Activated CD8-positive, alpha-beta memory T cell treated with anti-CD3 and anti-CD28 coated beads, Interleukin-2, amount 10 ng/mL, durations not matched to agents 7 days and 5 days (primary cell): ENCODE results near the gene SLC5A1. TPM values are rescaled to one million over a fixed set of nuclear protein-coding genes. Genes with fewer than 3 reads are reported as not detected.

Experiments used
- ATAC-seq: fragments of 150-1000 bp; cut with Tn5 transposase; one replicate; pipeline ENCODE4 v1.10.0; 2021; ENCODE audit warnings: moderate library complexity
- CTCF ChIA-PET: fragments of 350-600 bp; sonication (Branson Sonifier 250); formaldehyde crosslinking; loops from one replicate; lab custom pipeline; 2021; ENCODE audit warnings: antibody characterized with exemption; lab: Charles Lee
- DNase-seq: peaks from one replicate; pipeline ENCODE4 v3.0.0-alpha.2; 2020
- H3K27ac Mint-ChIP-seq: one replicate; pipeline ENCODE4 v1.8.0; 2021; ENCODE audit warnings: mild to moderate bottlenecking, mixed read lengths
- H3K27me3 Mint-ChIP-seq: one replicate; pipeline ENCODE4 v1.8.0; 2021; ENCODE audit warnings: mixed read lengths
- H3K36me3 Mint-ChIP-seq: one replicate; pipeline ENCODE4 v1.8.0; 2021; ENCODE audit warnings: mild to moderate bottlenecking, mixed read lengths
- H3K4me1 Mint-ChIP-seq: one replicate; pipeline ENCODE4 v1.8.0; 2021; ENCODE audit warnings: mixed read lengths
- H3K4me3 Mint-ChIP-seq: one replicate; pipeline ENCODE4 v1.8.0; 2021; ENCODE audit warnings: mild to moderate bottlenecking, moderate library complexity, mixed read lengths
- H3K9me3 Mint-ChIP-seq: one replicate; pipeline ENCODE4 v1.8.0; 2022; ENCODE audit warnings: low read depth, mixed read lengths
- total RNA-seq, 2 experiments: library from RNA; stranded (reverse); gene quantifications; one replicate each; pipeline ENCODE4 v1.2.3, GENCODE V29; 2021

The SLC5A1 gene
- total RNA-seq, 2 experiments from 2014 or later: not detected

DNA sequence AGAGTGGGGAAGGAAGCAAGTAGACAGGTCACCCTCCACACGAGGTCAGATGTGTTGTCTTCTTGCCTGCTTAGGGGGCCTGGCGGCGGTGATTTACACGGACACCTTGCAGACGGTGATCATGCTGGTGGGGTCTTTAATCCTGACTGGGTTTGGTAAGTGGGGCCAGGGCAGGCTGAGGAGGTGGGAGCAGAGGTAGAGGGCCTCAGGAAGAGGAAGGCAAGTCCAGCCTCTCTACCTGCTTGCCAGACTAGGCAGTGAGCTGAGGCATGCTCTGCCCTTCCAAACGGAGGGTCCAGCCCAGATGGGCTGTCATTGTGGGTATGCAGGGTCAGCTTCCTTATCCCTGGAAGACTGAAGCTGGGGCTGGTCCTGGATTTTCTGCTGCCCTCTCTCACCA lies 39.9 kb downstream of the SLC5A1 start:
- Mint-ChIP-seq H3K36me3 (no peaks in the 10 kb centered on the region), H3K4me1 (peaks cover 5% of the 10 kb centered on the region), H3K27ac (no peak overlapping the region), H3K4me3 (no peak overlapping the region), H3K27me3 (peaks cover 27% of the 10 kb centered on the region), H3K9me3 (no peaks in the 10 kb centered on the region)
- DNase-seq: no peak
- CTCF ChIA-PET: interaction anchor here (2.3 to 5.1 kb wide), 3 partner anchors 105 to 417 kb away, joined by 10 to 34 read pairs (median 15); no protein-coding TSS in a partner anchor
- no peak for ATAC-seq

DNA sequence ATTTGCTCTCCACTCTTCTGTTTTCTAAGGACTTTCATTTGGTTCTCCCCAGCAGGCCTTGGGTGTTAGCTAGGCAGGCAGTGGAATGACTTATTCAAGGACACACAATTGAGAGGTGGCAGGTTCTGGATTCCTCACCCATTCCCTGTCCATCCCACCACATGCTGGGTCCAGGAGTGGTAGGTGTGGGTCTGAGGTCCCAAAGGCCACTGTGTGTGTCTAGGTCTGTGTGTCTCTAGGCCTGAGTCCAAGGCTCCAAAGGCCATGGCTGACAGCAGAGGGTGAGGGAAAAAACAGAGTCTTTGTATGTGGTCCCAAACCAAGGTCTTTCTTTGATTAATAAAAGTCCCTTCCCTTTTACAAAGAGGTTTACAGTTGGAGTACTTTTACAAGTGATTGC lies 40.8 kb downstream of the SLC5A1 start:
- ATAC-seq (no peak), DNase-seq (no peak)
- Mint-ChIP-seq H3K4me1 (peaks cover 5% of the 10 kb centered on the region), H3K4me3 (no peak overlapping the region), H3K9me3 (no peaks in the 10 kb centered on the region), H3K36me3 (no peaks in the 10 kb centered on the region), H3K27ac (no peak overlapping the region), H3K27me3 (peaks cover 34% of the 10 kb centered on the region)
- CTCF ChIA-PET: interaction anchor here (5.1 kb wide), 1 partner anchor 106 kb away, joined by 34 read pairs; no protein-coding TSS in a partner anchor

DNA sequence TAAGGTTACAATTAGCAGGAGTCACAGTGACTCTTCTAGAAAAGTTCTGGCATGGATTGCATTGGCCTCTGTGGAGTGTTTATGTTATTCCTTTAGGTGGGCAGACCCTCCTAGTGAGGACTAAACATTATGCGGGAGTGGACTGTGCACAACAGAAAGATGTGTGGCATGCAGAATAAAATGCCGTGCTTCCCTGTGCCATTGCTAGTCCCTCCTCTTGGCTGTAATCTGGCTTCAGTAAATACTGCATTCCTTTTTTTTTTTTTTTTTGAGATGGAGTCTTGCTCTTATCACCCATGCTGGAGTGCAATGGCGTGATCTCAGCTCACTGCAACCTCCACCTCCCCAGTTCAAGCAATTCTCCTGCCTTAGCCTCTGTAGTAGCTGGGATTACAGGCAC lies 45.0 kb downstream of the SLC5A1 start:
- H3K27ac Mint-ChIP-seq: no peak overlapping the region
- ATAC-seq (no peak), DNase-seq (no peak)
- H3K27me3 Mint-ChIP-seq: peaks cover 54% of the 10 kb centered on the region
- no peaks in the 10 kb centered on the region for H3K4me1 Mint-ChIP-seq
- CTCF ChIA-PET: interaction anchor here (1.1 kb wide), 1 partner anchor 15 kb away, joined by 4 read pairs; no protein-coding TSS in a partner anchor
- no peaks in the 10 kb centered on the region for H3K36me3 Mint-ChIP-seq
- no peaks in the 10 kb centered on the region for H3K9me3 Mint-ChIP-seq
- H3K4me3 Mint-ChIP-seq: no peak overlapping the region

DNA sequence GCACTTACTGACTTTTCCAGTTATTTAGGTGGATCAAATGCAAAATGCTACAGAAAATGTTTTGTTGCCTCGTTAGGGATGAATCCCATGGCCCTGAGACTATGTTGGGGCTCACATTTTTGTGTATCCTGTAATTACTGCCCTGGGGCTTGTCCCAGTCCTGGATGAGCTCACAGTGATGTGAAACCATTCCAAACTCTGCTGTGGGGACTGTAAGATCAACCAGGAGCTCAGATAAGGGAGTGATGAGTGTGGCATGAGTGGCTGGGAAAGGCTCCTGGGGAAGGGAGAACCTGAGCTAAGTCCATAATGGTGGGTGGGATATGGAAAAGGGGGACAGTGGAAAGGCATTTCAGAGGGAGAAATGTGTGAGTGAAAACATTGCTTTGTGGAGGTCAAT lies 54.0 kb downstream of the SLC5A1 start:
- CTCF ChIA-PET: interaction anchor here (0.9 kb wide), 1 partner anchor 18 kb away, joined by 3 read pairs; no protein-coding TSS in a partner anchor
- ATAC-seq (no peak), DNase-seq (no peak)
- H3K4me1 Mint-ChIP-seq: peaks cover 15% of the 10 kb centered on the region
- no peak overlapping the region for H3K27ac Mint-ChIP-seq
- H3K4me3 Mint-ChIP-seq: no peak overlapping the region
- H3K36me3 Mint-ChIP-seq: peaks cover 9% of the 10 kb centered on the region
- peaks cover 43% of the 10 kb centered on the region for H3K27me3 Mint-ChIP-seq
- H3K9me3 Mint-ChIP-seq: no peaks in the 10 kb centered on the region

DNA sequence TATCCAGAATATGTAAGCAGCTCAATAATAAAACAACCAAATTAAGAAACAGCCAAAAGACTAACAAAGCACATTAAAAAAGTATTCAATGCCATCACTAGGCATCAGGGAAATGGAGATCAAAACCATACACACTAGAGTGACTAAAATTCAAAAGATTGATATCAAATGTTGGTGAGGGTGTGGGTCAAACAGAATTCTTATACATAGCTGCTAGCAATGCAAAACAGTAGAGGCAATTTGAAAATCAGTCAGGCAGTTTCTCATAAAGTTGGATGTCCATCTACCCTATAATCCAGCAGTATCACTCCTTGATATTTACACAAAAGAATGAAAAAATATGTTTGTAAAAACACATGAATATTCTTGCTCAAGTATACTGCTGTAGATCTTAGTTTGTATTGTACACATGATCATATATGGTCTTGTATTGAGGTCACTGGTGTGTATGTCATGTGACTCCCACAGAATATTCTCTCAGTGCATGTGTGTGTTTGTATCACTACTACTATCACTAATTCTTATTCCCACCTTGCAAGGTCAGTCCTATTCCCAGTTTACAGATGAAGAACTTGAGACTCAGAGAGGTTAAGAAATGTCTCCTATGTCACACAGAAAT lies 54.9 kb downstream of the SLC5A1 start:
- peaks cover 15% of the 10 kb centered on the region for H3K4me1 Mint-ChIP-seq
- CTCF ChIA-PET: interaction anchor here (0.9 kb wide), 1 partner anchor 17 kb away, joined by 3 read pairs; no protein-coding TSS in a partner anchor
- ATAC-seq: no peak

DNA sequence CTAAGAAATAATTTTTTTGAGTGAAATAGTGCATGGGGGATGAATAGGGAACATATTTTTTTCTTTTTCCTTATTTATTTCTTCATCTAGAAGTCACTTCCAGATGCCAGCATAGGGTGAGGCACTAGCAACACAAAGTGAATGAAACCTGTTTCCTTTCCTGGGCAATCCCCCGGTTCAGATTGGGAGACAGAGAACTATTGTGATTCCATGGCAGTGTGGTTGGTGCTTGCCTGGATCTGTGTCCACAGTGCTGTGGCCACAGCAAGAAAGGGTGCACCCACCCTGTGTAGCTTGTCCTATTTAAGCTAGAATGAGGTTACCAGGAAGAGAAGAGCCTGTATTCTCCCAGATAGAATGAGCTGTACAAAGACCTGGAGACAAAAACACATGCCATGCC lies 57.6 kb downstream of the SLC5A1 start:
- Mint-ChIP-seq H3K4me1 (no peaks in the 10 kb centered on the region), H3K27ac (no peak overlapping the region), H3K27me3 (peaks cover 40% of the 10 kb centered on the region), H3K36me3 (no peaks in the 10 kb centered on the region), H3K9me3 (no peaks in the 10 kb centered on the region), H3K4me3 (no peak overlapping the region)
- ATAC-seq: no peak
- no peak for DNase-seq
- CTCF ChIA-PET: no interaction called here

More for the DNA sequence above, 54.9 kb downstream of the SLC5A1 start:
- no peak overlapping the region for H3K27ac Mint-ChIP-seq
- no peak overlapping the region for H3K4me3 Mint-ChIP-seq
- H3K27me3 Mint-ChIP-seq: peaks cover 40% of the 10 kb centered on the region
- H3K9me3 Mint-ChIP-seq: no peaks in the 10 kb centered on the region
- H3K36me3 Mint-ChIP-seq: peaks cover 9% of the 10 kb centered on the region
- no peak for DNase-seq

DNA sequence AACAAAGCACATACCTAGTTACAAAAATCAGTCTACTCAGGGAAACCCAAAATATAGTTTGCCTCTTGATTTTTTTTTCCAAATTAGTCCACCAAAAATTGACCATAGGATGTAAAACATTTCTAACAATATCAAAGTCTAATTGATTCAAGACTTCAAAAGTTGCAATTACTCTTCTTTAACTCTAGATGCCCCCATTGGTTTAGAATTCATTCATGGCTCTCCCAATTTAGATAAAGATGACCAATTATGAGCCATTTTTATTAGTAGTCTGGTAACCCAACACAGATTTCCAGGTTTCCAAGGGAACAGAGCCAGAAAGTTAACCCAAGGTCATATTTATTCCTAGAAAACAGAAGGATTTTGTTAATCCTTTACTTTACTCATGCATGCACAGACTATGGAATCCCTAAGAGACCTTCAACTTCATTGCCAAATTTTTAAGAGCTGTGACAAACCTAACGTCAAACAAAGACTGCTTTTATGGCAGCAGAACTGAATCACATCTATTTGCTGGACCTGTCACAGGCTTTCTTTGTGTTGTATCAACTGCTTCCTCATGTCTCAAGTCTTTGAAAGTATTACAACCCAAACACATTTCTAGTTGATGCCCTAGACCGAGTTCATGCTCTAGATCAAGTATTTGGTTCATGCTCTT lies 60.7 kb downstream of the SLC5A1 start:
- Mint-ChIP-seq H3K27me3 (peaks cover 49% of the 10 kb centered on the region), H3K9me3 (no peaks in the 10 kb centered on the region), H3K36me3 (no peaks in the 10 kb centered on the region), H3K27ac (no peak overlapping the region), H3K4me3 (no peak overlapping the region), H3K4me1 (no peaks in the 10 kb centered on the region)
- ATAC-seq (no peak), DNase-seq (no peak)
- CTCF ChIA-PET: interaction anchor here (0.8 to 1.4 kb wide), 4 partner anchors 12 to 162 kb away, joined by 3 to 7 read pairs (median 4); no protein-coding TSS in a partner anchor

DNA sequence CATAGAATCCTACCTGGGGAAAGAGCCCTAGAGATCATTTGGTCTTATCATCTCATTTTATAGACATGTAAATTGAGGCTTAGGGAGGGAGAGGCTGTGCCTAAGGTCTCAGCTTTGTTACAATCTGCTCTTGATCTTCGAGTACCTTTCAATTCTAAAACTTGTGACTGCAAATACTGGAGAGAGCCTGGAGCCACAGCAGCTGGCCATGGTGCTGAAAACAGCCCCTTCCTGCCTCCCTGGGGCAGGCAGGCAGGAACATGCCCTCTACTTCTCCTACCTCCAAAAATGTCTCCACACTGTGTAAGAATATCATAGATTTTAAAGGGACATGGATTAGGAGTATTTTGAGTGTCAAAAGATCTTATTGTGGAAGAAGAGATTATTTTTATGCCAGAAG lies 63.9 kb downstream of the SLC5A1 start:
- Mint-ChIP-seq H3K9me3 (no peaks in the 10 kb centered on the region), H3K27me3 (peaks cover 54% of the 10 kb centered on the region), H3K4me3 (no peak overlapping the region), H3K27ac (no peak overlapping the region), H3K4me1 (no peaks in the 10 kb centered on the region), H3K36me3 (no peaks in the 10 kb centered on the region)
- ATAC-seq: no peak
- CTCF ChIA-PET: interaction anchor here (0.9 to 1.3 kb wide), 2 partner anchors 95 to 159 kb away, joined by 3 to 4 read pairs; no protein-coding TSS in a partner anchor
- peak; percentile 56 for DNase-seq

DNA sequence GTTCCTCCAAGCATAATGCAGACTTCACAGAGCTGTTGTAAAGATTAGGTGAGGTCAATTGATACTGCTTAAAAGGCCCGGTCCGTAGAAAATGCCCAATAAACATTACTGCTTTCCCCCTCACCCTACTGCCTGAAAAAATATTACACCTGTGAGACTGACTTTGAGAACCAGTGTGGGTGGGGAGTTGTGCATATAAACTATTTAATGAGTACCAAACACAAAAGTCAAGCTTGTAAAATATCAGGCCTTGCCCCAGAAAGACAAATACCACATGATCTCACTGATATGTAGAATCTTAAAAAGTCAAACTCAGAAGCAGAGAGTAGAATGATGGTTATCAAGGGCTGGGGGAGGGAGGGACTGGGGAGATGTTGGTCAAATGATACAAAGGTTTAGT lies 69.3 kb downstream of the SLC5A1 start:
- no peaks in the 10 kb centered on the region for H3K4me1 Mint-ChIP-seq
- no peak overlapping the region for H3K27ac Mint-ChIP-seq
- peaks cover 56% of the 10 kb centered on the region for H3K27me3 Mint-ChIP-seq
- CTCF ChIA-PET: no interaction called here
- H3K4me3 Mint-ChIP-seq: no peak overlapping the region
- no peaks in the 10 kb centered on the region for H3K9me3 Mint-ChIP-seq
- ATAC-seq (no peak), DNase-seq (no peak)
- H3K36me3 Mint-ChIP-seq: no peaks in the 10 kb centered on the region

DNA sequence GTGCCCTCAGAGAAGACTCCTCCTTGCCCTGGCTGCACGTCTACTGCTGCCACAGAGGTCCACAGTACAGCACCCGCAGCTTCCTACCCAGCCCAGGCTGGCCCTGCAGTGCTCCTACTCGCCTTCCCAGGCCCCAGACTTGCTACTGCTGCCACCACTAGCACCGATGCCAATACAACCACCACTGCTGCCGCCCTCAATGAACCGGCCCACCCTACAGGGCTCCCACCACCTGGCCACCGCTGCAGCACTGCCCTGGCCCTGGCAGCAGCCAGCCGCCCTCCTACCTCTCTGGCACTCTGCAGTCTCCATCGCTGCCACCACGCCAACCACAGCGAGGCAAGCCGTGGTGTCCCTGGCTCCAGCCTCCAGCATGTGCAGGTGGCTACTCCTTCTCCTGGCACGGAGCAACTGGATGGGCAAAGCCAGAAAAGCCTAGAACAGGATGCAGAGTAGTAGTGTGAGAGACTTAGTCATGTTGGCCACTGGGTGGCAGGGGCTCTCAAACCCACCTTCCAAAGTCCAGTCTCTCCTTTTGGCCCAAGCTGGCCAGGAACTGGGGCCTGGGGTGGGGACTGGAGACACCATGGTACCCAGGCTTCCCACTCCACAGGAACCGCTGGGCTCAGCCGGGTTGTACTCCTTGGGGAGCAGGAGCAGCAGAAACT lies 76.6 kb downstream of the SLC5A1 start:
- H3K36me3 Mint-ChIP-seq: no peaks in the 10 kb centered on the region
- CTCF ChIA-PET: no interaction called here
- no peaks in the 10 kb centered on the region for H3K4me1 Mint-ChIP-seq
- no peaks in the 10 kb centered on the region for H3K9me3 Mint-ChIP-seq
- H3K4me3 Mint-ChIP-seq: no peak overlapping the region
- DNase-seq (no peak), ATAC-seq (no peak)
- H3K27ac Mint-ChIP-seq: no peak overlapping the region
- H3K27me3 Mint-ChIP-seq: peaks cover 17% of the 10 kb centered on the region

DNA sequence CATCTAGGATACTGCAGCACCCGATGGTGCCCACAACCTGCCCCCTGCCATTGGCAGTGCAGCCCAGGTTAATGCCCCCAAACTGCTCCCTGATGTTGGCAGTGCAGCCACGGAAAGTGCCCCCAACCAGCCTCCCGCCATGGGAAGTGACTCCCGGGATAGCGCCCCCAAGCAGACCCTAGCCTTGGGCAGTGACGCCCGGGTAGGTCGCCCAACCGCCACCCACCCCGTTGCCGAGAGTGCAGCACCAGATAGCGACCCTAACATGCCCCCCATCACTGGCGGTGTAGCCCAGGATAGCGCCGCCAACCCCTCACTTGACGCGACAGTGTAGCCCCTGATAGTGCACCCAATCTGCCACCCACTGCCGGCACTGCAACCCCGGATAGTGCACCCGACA lies 77.5 kb downstream of the SLC5A1 start:
- ATAC-seq: no peak
- H3K9me3 Mint-ChIP-seq: no peaks in the 10 kb centered on the region
- no peak overlapping the region for H3K4me3 Mint-ChIP-seq
- CTCF ChIA-PET: no interaction called here
- no peak overlapping the region for H3K27ac Mint-ChIP-seq
- H3K4me1 Mint-ChIP-seq: peaks cover 6% of the 10 kb centered on the region
- H3K27me3 Mint-ChIP-seq: peaks cover 11% of the 10 kb centered on the region
- no peaks in the 10 kb centered on the region for H3K36me3 Mint-ChIP-seq
- DNase-seq: no peak

DNA sequence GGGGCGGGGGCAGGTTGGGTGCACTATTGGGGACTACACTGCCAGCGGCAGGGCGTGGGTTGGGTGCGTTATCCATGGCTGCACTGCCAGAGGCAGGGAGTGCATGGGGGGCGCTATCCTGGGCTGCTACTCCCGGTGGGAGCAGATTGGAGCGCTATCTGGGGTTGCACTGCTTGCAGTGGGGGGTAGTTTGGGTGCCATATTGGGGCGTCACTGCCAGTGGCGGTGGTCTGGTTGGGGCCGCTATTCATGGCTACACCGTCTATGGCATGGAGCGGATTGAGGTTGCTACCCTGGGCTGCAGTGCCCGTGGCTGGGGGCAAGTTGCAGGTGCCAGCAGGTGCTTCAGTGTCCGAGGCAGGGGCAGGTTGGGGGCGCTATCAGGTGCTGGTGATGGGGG lies 79.8 kb downstream of the SLC5A1 start:
- H3K27ac Mint-ChIP-seq: no peak overlapping the region

DNA sequence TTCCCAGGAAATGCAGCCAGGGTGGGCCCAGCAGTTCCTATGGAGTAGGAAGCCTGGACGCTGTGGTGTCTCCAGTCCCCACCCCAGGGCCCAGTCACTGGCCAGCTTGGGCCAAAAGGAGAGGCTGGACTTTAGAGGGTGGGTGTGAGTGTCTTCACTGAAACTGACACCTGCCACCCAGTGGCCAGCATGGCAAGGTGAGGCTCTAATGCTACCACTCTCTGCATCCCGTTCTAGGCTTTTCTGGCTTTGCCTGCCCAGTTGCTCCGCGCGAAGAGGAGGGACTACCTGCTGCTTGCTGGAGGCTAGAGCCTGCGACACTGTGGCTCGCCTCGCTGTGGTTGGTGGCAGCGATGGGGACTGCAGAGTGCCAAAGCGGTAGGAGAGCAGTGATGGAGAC lies 80.6 kb downstream of the SLC5A1 start:
- Mint-ChIP-seq H3K36me3 (no peaks in the 10 kb centered on the region), H3K9me3 (no peaks in the 10 kb centered on the region), H3K4me3 (no peak overlapping the region), H3K27me3 (no peaks in the 10 kb centered on the region), H3K4me1 (peaks cover 6% of the 10 kb centered on the region), H3K27ac (no peak overlapping the region)
- CTCF ChIA-PET: no interaction called here
- no peak for DNase-seq
- no peak for ATAC-seq

More for the DNA sequence above, 79.8 kb downstream of the SLC5A1 start:
- ATAC-seq (no peak), DNase-seq (no peak)
- peaks cover 6% of the 10 kb centered on the region for H3K4me1 Mint-ChIP-seq
- no peaks in the 10 kb centered on the region for H3K9me3 Mint-ChIP-seq
- no peaks in the 10 kb centered on the region for H3K36me3 Mint-ChIP-seq
- H3K27me3 Mint-ChIP-seq: peaks cover under 1% of the 10 kb centered on the region
- CTCF ChIA-PET: no interaction called here
- no peak overlapping the region for H3K4me3 Mint-ChIP-seq
